HepG2 (cell line): Measurements from ENCODE around the gene BAHCC1. TPM values are rescaled to one million over a fixed set of nuclear protein-coding genes. Genes with fewer than 3 reads are reported as not detected.

ENCODE experiments used
- DMAP1 ChIP-seq: IDR thresholded peaks from 2 replicates; pipeline ENCODE4 v1.6.1; 2016
- ERF ChIP-seq: IDR thresholded peaks from 2 replicates; pipeline ENCODE4 v1.6.1; 2018; ENCODE audit warnings: missing biosample characterization, missing genetic modification reagents
- HDAC1 ChIP-seq: sonication (generic); formaldehyde crosslinking; IDR thresholded peaks from 2 replicates; pipeline ENCODE4 v1.5.1; 2020; ENCODE audit warnings: mild to moderate bottlenecking, missing genetic modification reagents
- HDAC6 ChIP-seq: fragments of 200-600 bp; sonication (generic); IDR thresholded peaks from 2 replicates; pipeline ENCODE4 v1.7.0; 2017; ENCODE audit warnings: mild to moderate bottlenecking, antibody characterized with exemption, low read length, low read depth
- HMGXB4 ChIP-seq, 2 experiments: sonication (generic) in 1 of 2; formaldehyde crosslinking in 1 of 2; IDR thresholded peaks; 2 replicates each; pipeline versions ENCODE4 v1.4.0 to v1.6.1; 2018 to 2020; ENCODE audit warnings: missing genetic modification reagents in 2 of 2, borderline replicate concordance in 1 of 2, low read depth in 1 of 2, mild to moderate bottlenecking in 1 of 2, missing biosample characterization in 1 of 2
- HOXA7 ChIP-seq: sonication (generic); formaldehyde crosslinking; IDR thresholded peaks from 2 replicates; pipeline ENCODE4 v1.8.1; 2022; ENCODE audit warnings: mild to moderate bottlenecking, missing genetic modification reagents, moderate library complexity
- MEIS1 ChIP-seq: sonication (generic); formaldehyde crosslinking; IDR thresholded peaks from 2 replicates; pipeline ENCODE4 v1.9.0; 2021; ENCODE audit warnings: mild to moderate bottlenecking, missing genetic modification reagents, moderate library complexity, borderline replicate concordance
- REL ChIP-seq: sonication (generic); formaldehyde crosslinking; conservative IDR thresholded peaks from 2 replicates; pipeline ENCODE4 v1.8.0; 2022; ENCODE audit warnings: mild to moderate bottlenecking, missing genetic modification reagents, moderate library complexity
- TFDP2 ChIP-seq: sonication (generic); formaldehyde crosslinking; IDR thresholded peaks from 2 replicates; pipeline ENCODE4 v1.4.0; 2020; ENCODE audit warnings: missing genetic modification reagents
- ZNF142 ChIP-seq: sonication (generic); formaldehyde crosslinking; IDR thresholded peaks from 2 replicates; pipeline ENCODE4 v1.4.0; 2020; ENCODE audit warnings: missing genetic modification reagents
- ZNF382 ChIP-seq: sonication (generic); formaldehyde crosslinking; IDR thresholded peaks from 2 replicates; pipeline ENCODE4 v1.5.0; 2020; ENCODE audit warnings: missing genetic modification reagents, mild to moderate bottlenecking, borderline replicate concordance
- ZNF441 ChIP-seq: sonication (generic); formaldehyde crosslinking; IDR thresholded peaks from 2 replicates; pipeline ENCODE4 v1.7.0; 2021; ENCODE audit warnings: missing genetic modification reagents, borderline replicate concordance
- ZNF615 ChIP-seq: sonication (generic); formaldehyde crosslinking; IDR thresholded peaks from 2 replicates; pipeline ENCODE4 v1.5.0; 2020; ENCODE audit warnings: mild to moderate bottlenecking, missing genetic modification reagents, borderline replicate concordance
- polyA plus RNA-seq, 8 experiments: library from polyadenylated mRNA; depleted of rRNA in 3 of 8; stranded (reverse) in 7 of 8; unstranded in 1 of 8; fragments of >200 nt; fragmentation: Illumina TruSeq in 4 of 8; extraction: Trizol in 4 of 8; gene quantifications; 2 replicates each; pipeline versions ENCODE4 v1.2.1 to v1.2.3, GENCODE V29; 2011 to 2016; ENCODE audit warnings: low read depth in 4 of 8, missing spikeins in 1 of 8, mixed read lengths in 1 of 8; ENCODE audit not compliant: insufficient read depth in 1 of 8
- total RNA-seq, 5 experiments: library from RNA; depleted of rRNA; stranded (reverse); fragments of >200 nt; fragmentation: Illumina TruSeq; extraction: Trizol; gene quantifications; 2 replicates each; pipeline ENCODE4 v1.2.3, GENCODE V29; 2016; ENCODE audit warnings: low read depth in 1 of 5
- TF ChIP-seq, protein P1 (sequence below): sonication (generic); formaldehyde crosslinking; IDR thresholded peaks from 2 replicates; pipeline ENCODE4 v1.8.0; 2022; ENCODE audit warnings: low read depth, missing genetic modification reagents

Gene BAHCC1
- total and polyA plus RNA-seq, 2 of the 13 experiments (the other 11 are each of a cell fraction or from before 2014, with no cell fraction given) = 1.4 to 1.7 TPM

DNA sequence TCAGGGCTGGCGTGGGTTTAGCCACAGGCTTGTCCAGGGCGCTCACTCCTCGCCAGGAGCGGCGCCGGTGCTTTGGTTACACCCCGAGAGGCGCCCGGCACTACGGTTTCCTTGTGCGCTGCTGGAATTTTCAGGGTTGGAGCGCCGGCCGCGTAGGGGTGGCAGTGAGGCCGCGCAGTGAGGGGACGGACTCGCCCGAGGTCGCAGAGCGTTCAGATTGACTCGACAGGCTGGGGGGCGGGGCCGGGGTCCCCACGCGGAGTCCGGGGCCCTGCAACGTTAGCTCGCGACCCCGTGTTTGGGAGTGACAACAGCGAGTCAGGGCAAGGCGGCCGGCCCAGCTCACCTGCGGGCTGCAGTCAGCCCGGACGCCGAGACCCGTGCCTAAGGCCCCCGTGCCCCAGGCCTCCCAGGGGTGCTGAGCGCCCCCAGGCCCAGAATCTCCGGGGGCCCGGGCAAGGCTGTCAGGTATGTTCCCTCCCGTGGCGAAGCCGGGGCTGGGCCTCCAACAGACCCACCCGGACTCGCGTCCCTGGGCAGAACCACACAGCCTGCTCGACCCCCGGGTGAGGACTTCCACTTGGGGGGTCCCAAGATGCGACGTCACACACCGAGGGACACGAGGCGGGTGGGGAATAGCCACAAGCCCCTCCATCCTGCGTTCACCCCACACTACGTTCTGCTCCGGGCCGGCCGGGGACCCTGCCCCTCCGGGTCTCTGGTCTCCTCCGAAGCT is 118.7 kb downstream of the BAHCC1 start (continued):
- TF ChIP-seq HDAC1 (CRISPR knock-in tag) (peak; percentile 42), ZNF142 (CRISPR knock-in tag) (peak; percentile 24; the same call in 1 of the 2 replicates), ERF (no peak), HOXA7 (CRISPR knock-in tag) (no peak), ZNF441 (0 out of 2 replicates have a peak, but pooled peaks have one; percentile 8), TFDP2 (CRISPR knock-in tag) (0 out of 2 replicates have a peak, but pooled peaks have one; percentile 5), MEIS1 (CRISPR knock-in tag) (no peak; the same call in 1 of the 2 replicates), HDAC6 (no peak), DMAP1 (CRISPR knock-in tag) (peak; percentile 63), ZNF382 (no peak), REL (CRISPR knock-in tag) (no peak), ZNF615 (CRISPR knock-in tag) (no peak), HMGXB4 (CRISPR knock-in tag; IDR thresholded peaks at IDR 0.05; ENCODE audit: borderline replicate concordance in 1 of 2, low read depth in 1 of 2) (no peak; a peak in 1 of 4 replicates)
- TF ChIP-seq, protein P1, sequence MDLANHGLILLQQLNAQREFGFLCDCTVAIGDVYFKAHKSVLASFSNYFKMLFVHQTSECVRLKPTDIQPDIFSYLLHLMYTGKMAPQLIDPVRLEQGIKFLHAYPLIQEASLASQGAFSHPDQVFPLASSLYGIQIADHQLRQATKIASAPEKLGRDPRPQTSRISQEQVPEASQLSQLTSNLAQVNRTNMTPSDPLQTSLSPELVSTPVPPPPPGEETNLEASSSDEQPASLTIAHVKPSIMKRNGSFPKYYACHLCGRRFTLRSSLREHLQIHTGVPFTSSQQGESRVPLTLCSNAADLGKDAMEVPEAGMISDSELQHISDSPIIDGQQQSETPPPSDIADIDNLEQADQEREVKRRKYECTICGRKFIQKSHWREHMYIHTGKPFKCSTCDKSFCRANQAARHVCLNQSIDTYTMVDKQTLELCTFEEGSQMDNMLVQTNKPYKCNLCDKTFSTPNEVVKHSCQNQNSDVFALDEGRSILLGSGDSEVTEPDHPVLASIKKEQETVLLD = no peak; the same call in 1 of the 2 replicates
